ENCODE data around the gene PCDHGA8.

Gene PCDHGA8

GRCh38 chr5:141434006-141434405 is 41.6 kb downstream of the PCDHGA8 start:
- Histone ChIP-seq H3K27ac (ENCODE audit: insufficient read depth, low read length, poor library complexity, severe bottlenecking) (no peak overlapping the region), H3K27me3 (replicated peaks; ENCODE audit: control insufficient read depth, insufficient read depth, low read length, poor library complexity, severe bottlenecking) (peaks cover 18% of the 10 kb centered on the region), H3K9me3 (ENCODE audit: control insufficient read depth, low read length) (peaks cover 11% of the 10 kb centered on the region), H3K4me3 (ENCODE audit: insufficient read depth, low read depth, low read length, poor library complexity, severe bottlenecking) (no peak overlapping the region), H3K4me1 (ENCODE audit: control insufficient read depth, insufficient read depth, low read length, poor library complexity, severe bottlenecking) (no peaks in the 10 kb centered on the region), H3K36me3 (ENCODE audit: control insufficient read depth, insufficient read depth, low read length) (no peaks in the 10 kb centered on the region)
- DNase-seq = no peak

GRCh38 chr5:141437221-141437620 is 44.8 kb downstream of the PCDHGA8 start:
- Histone ChIP-seq H3K27me3 (replicated peaks; ENCODE audit: control insufficient read depth, insufficient read depth, low read length, poor library complexity, severe bottlenecking) (peaks cover under 1% of the 10 kb centered on the region), H3K4me1 (ENCODE audit: control insufficient read depth, insufficient read depth, low read length, poor library complexity, severe bottlenecking) (no peaks in the 10 kb centered on the region), H3K36me3 (ENCODE audit: control insufficient read depth, insufficient read depth, low read length) (no peaks in the 10 kb centered on the region), H3K27ac (ENCODE audit: insufficient read depth, low read length, poor library complexity, severe bottlenecking) (no peak overlapping the region), H3K9me3 (ENCODE audit: control insufficient read depth, low read length) (peaks cover under 1% of the 10 kb centered on the region), H3K4me3 (ENCODE audit: insufficient read depth, low read depth, low read length, poor library complexity, severe bottlenecking) (no peak overlapping the region)
- DNase-seq = no peak

- Histone ChIP-seq H3K4me1 (ENCODE audit: control insufficient read depth, insufficient read depth, low read length, poor library complexity, severe bottlenecking) (no peaks in the 10 kb centered on the region), H3K27me3 (replicated peaks; ENCODE audit: control insufficient read depth, insufficient read depth, low read length, poor library complexity, severe bottlenecking) (no peaks in the 10 kb centered on the region), H3K9me3 (ENCODE audit: control insufficient read depth, low read length) (no peaks in the 10 kb centered on the region), H3K4me3 (ENCODE audit: insufficient read depth, low read depth, low read length, poor library complexity, severe bottlenecking) (no peak overlapping the region), H3K36me3 (ENCODE audit: control insufficient read depth, insufficient read depth, low read length) (no peaks in the 10 kb centered on the region), H3K27ac (ENCODE audit: insufficient read depth, low read length, poor library complexity, severe bottlenecking) (no peak overlapping the region)
- DNase-seq = no peak
Observed at GRCh38 chr5:141439411-141440141, 47.1 kb downstream of the PCDHGA8 start.

- DNase-seq = no peak
- Histone ChIP-seq H3K27me3 (replicated peaks; ENCODE audit: control insufficient read depth, insufficient read depth, low read length, poor library complexity, severe bottlenecking) (no peaks in the 10 kb centered on the region), H3K9me3 (ENCODE audit: control insufficient read depth, low read length) (no peaks in the 10 kb centered on the region), H3K4me1 (ENCODE audit: control insufficient read depth, insufficient read depth, low read length, poor library complexity, severe bottlenecking) (no peaks in the 10 kb centered on the region), H3K36me3 (ENCODE audit: control insufficient read depth, insufficient read depth, low read length) (no peaks in the 10 kb centered on the region), H3K27ac (ENCODE audit: insufficient read depth, low read length, poor library complexity, severe bottlenecking) (no peak overlapping the region), H3K4me3 (ENCODE audit: insufficient read depth, low read depth, low read length, poor library complexity, severe bottlenecking) (no peak overlapping the region)
Observed at GRCh38 chr5:141440341-141440740, 47.9 kb downstream of the PCDHGA8 start.

DNA sequence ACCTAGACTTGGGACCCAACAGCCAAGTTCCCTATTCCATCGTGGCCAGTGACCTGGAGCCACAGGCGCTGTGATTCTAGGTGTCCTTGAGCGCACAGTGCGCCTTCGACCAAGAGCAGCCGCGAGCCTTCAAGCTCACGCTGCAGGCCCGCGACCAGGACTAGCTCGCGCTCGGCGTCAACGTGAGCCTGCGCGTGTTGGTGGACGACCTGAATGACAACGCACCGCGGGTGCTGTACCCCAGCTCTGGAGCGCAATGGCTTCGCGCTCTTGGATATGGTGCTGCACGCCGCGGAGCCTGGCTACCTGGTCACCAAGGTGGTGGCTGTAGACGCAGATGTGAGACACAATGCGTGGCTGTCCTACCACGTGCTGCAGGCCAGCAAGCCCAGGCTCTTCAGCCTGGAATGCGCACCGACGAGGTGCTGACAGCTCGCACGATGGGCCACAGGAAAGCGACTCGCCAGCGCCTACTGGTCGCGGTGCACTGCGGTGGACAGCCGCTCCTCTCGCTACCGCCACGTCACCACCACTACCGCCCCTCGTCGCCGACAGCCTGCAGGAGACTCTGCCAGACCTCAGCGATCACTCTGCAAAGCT is 49.2 kb downstream of the PCDHGA8 start:
- DNase-seq = no peak
- Histone ChIP-seq H3K4me1 (ENCODE audit: control insufficient read depth, insufficient read depth, low read length, poor library complexity, severe bottlenecking) (no peaks in the 10 kb centered on the region), H3K9me3 (ENCODE audit: control insufficient read depth, low read length) (no peaks in the 10 kb centered on the region), H3K27me3 (replicated peaks; ENCODE audit: control insufficient read depth, insufficient read depth, low read length, poor library complexity, severe bottlenecking) (no peaks in the 10 kb centered on the region), H3K4me3 (ENCODE audit: insufficient read depth, low read depth, low read length, poor library complexity, severe bottlenecking) (no peak overlapping the region), H3K36me3 (ENCODE audit: control insufficient read depth, insufficient read depth, low read length) (no peaks in the 10 kb centered on the region), H3K27ac (ENCODE audit: insufficient read depth, low read length, poor library complexity, severe bottlenecking) (no peak overlapping the region)

Data from effector memory CD4-positive, alpha-beta T cell (primary cell).